ENCODE measurements around the gene GPAM. TPM values are rescaled to one million over a fixed set of nuclear protein-coding genes. Genes with fewer than 3 reads are reported as not detected.

The GPAM gene
- total and polyA plus RNA-seq, 2 experiments from 2014 or later = 4.7 to 11.1 TPM

DNA sequence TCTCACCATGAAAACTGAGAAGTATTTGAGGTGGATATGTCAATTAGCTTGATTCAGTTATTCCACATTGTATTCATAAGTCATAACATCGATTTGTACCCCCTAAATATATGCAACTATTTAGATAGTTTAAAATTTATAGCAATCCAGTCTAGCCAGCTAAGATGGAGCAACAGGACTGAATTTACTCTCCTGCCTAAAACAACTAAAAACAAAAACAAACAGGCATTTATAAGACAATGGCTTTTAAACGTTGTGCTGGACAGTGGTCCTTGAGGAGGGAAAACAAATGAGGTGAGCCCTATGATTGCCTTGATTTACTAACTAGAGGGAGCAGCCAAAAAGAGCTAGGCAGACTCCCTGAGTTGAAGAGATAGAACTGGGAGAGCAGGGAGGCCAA, 814 bp upstream of the GPAM start:
- H3K9me3 ChIP-seq (ENCODE audit: low read depth) = no peaks in the 10 kb centered on the region
- peak overlapping the region; percentile 89 for H3K27ac ChIP-seq
- no peak for DNase-seq (ENCODE audit: low read depth in 1 of 2, low spot score in 1 of 2)
- H3K27me3 ChIP-seq = no peaks in the 10 kb centered on the region
- TF ChIP-seq, protein P1, sequence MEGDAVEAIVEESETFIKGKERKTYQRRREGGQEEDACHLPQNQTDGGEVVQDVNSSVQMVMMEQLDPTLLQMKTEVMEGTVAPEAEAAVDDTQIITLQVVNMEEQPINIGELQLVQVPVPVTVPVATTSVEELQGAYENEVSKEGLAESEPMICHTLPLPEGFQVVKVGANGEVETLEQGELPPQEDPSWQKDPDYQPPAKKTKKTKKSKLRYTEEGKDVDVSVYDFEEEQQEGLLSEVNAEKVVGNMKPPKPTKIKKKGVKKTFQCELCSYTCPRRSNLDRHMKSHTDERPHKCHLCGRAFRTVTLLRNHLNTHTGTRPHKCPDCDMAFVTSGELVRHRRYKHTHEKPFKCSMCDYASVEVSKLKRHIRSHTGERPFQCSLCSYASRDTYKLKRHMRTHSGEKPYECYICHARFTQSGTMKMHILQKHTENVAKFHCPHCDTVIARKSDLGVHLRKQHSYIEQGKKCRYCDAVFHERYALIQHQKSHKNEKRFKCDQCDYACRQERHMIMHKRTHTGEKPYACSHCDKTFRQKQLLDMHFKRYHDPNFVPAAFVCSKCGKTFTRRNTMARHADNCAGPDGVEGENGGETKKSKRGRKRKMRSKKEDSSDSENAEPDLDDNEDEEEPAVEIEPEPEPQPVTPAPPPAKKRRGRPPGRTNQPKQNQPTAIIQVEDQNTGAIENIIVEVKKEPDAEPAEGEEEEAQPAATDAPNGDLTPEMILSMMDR (IDR thresholded peaks at IDR 0.05; ENCODE audit: low read depth, low read length) = no peak
- H3K4me3 ChIP-seq = peak overlapping the region; percentile 93
- no peaks in the 10 kb centered on the region for H3K36me3 ChIP-seq
- H3K4me1 ChIP-seq (ENCODE audit: low read depth) = peaks cover 24% of the 10 kb centered on the region

DNA sequence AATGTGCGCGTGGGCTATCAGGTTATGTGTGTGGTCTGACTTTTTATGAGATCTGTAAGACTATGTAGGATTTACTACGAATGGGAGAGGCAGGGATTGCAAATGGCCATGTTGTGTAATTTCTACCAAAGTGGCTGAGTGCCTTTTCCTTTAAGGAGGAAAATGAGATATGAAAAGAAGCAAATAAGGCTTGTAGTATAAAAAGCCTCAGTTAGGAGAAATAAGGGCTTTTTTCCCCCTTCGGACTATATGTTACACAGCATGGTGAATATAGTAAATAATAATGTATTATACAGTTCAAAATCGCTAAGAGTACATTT, 447 bp upstream of the GPAM start:
- Histone ChIP-seq H3K36me3 (no peaks in the 10 kb centered on the region), H3K4me1 (ENCODE audit: low read depth) (peaks cover 27% of the 10 kb centered on the region), H3K4me3 (peak overlapping the region; percentile 93), H3K27me3 (no peaks in the 10 kb centered on the region), H3K27ac (peak overlapping the region; percentile 89), H3K9me3 (ENCODE audit: low read depth) (no peaks in the 10 kb centered on the region)
- TF ChIP-seq, protein P1 (IDR thresholded peaks at IDR 0.05; ENCODE audit: low read depth, low read length) = no peak
- DNase-seq (ENCODE audit: low read depth in 1 of 2, low spot score in 1 of 2) = no peak

DNA sequence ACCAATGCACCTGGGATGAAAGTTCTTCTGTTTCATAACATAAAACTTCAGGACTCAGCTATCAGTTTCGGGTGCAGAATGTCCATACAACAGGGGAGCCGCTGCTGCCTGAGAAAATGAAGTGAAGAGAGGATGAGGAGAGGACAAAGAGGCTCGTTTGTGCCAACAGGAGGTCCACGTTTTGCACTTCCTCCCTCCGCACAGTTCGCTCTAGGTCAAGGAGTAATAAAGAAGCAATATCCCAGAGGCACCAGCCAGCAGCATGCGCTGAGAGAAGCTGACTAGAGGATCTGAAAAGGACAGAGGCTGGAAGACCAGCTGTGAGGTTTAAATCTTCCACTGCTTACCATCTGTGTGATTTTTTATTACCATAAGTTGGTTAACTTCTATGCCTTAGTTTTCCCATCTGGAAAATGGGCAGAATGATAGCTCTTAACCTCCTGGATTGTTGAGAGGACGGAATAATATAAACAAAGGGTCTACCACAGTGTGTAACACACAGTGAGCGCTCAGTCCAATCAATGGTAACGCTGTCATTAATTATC, 709 bp downstream of the GPAM start:
- Histone ChIP-seq H3K36me3 (no peaks in the 10 kb centered on the region), H3K27me3 (no peaks in the 10 kb centered on the region), H3K4me3 (peak overlapping the region; percentile 93), H3K27ac (peak overlapping the region; percentile 89), H3K9me3 (ENCODE audit: low read depth) (no peaks in the 10 kb centered on the region), H3K4me1 (ENCODE audit: low read depth) (peaks cover 29% of the 10 kb centered on the region)
- DNase-seq (ENCODE audit: low read depth in 1 of 2, low spot score in 1 of 2) = no peak
- TF ChIP-seq, protein P1 (IDR thresholded peaks at IDR 0.05; ENCODE audit: low read depth, low read length) = no peak

DNA sequence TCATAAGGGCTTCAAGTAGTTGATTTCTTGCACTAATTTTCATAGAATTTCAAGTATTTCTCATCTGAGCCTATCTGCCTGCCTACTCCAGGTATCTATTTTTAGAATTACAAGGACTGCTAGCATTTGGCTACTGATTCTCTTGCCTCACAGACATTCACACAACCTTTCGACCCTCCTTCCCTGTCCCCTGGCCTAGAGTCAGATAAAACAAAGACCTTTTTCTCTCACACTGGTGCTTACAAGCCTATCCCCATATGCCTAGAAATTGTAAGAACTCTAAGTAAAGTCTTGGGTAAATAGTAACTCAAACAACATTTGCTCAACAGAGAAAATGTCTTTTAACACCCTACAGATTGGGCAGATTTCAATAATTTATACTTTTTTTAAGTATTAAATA, 6.3 kb downstream of the GPAM start:
- H3K36me3 ChIP-seq = peaks cover 34% of the 10 kb centered on the region
- H3K9me3 ChIP-seq (ENCODE audit: low read depth) = no peaks in the 10 kb centered on the region
- H3K4me1 ChIP-seq (ENCODE audit: low read depth) = peaks cover 39% of the 10 kb centered on the region

DNA sequence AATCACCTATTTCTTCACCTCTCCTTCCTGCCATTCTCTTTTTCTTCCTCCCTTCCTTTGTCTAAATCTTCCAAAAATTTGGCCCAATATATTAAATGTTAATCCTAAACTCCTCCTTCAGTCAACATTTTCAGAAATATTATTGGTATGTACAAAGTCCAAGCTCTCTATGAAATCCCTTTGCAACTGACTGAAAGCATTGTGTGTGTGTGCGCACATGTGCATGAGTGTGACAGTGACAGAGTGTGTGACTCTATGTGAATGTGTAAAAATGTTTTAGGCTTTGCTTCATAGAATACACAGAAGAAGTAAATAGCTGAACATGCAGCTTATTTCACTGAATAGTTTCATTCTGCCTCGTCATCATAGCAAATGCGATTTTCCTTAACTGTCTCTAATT, 7.0 kb downstream of the GPAM start:
- Histone ChIP-seq H3K27me3 (no peaks in the 10 kb centered on the region), H3K4me1 (ENCODE audit: low read depth) (peaks cover 39% of the 10 kb centered on the region), H3K36me3 (peaks cover 36% of the 10 kb centered on the region), H3K27ac (peak overlapping the region; percentile 84), H3K4me3 (no peak overlapping the region), H3K9me3 (ENCODE audit: low read depth) (no peaks in the 10 kb centered on the region)
- no peak for DNase-seq (ENCODE audit: low read depth in 1 of 2, low spot score in 1 of 2)
- TF ChIP-seq, protein P1 (IDR thresholded peaks at IDR 0.05; ENCODE audit: low read depth, low read length) = no peak

More for the DNA sequence above, 6.3 kb downstream of the GPAM start:
- Histone ChIP-seq H3K27me3 (no peaks in the 10 kb centered on the region), H3K27ac (peak overlapping the region; percentile 84), H3K4me3 (no peak overlapping the region)
- TF ChIP-seq, protein P1 (IDR thresholded peaks at IDR 0.05; ENCODE audit: low read depth, low read length) = no peak
- DNase-seq (ENCODE audit: low read depth in 1 of 2, low spot score in 1 of 2) = peak in 1 of 2 donors; percentile 55
